ENCODE measurements around the gene FMC1. TPM values are rescaled to one million over a fixed set of nuclear protein-coding genes. Genes with fewer than 3 reads are reported as not detected.
"Not testable (repeated sequence)": the region's sequence is repeated elsewhere in the genome, so short reads cannot be mapped to it uniquely, and the experiment has no call there.

FMC1 gene
- total RNA-seq, 2 donors from 2014 or later, result 6.8 to 11.5 TPM

GRCh38 chr7:139333443-139333842 is 7.7 kb upstream of the FMC1 start:
- not testable (repeated sequence) for H3K27ac Mint-ChIP-seq; H3K36me3 Mint-ChIP-seq; ATAC-seq; DNase-seq (ENCODE audit: low spot score in 2 of 2); H3K9me3 Mint-ChIP-seq

GRCh38 chr7:139334399-139335150 is 6.6 kb upstream of the FMC1 start:
- ATAC-seq (no peak), DNase-seq (ENCODE audit: low spot score in 2 of 2) (no peak)
- Mint-ChIP-seq H3K9me3 (peaks cover 4 to 13% of the 10 kb centered on the region in 2 donors), H3K36me3 (peaks cover 7% of the 10 kb centered on the region in 2 donors), H3K27ac (no peak overlapping the region)

- ATAC-seq (no peak), DNase-seq (ENCODE audit: low spot score in 2 of 2) (no peak)
- Mint-ChIP-seq H3K9me3 (peaks cover 4 to 6% of the 10 kb centered on the region in 2 donors), H3K27ac (peak overlapping the region; percentile 7 to 100), H3K36me3 (peaks cover 22 to 34% of the 10 kb centered on the region in 2 donors)
Measured at GRCh38 chr7:139339025-139339424, 2.1 kb upstream of the FMC1 start.

- Mint-ChIP-seq H3K9me3 (peaks cover 4 to 6% of the 10 kb centered on the region in 2 donors), H3K36me3 (peaks cover 22 to 34% of the 10 kb centered on the region in 2 donors), H3K27ac (peak overlapping the region; percentile 100)
- no peak for DNase-seq (ENCODE audit: low spot score in 2 of 2)
- no peak for ATAC-seq
Measured at GRCh38 chr7:139339698-139340036, 1.5 kb upstream of the FMC1 start.

GRCh38 chr7:139340037-139340807 is 915 bp upstream of the FMC1 start:
- ATAC-seq (peak; percentile 83 to 87), DNase-seq (ENCODE audit: low spot score in 2 of 2) (peak; percentile 97 to 99)
- Mint-ChIP-seq H3K27ac (peak overlapping the region; percentile 100), H3K9me3 (peaks cover 4 to 6% of the 10 kb centered on the region in 2 donors), H3K36me3 (peaks cover 22 to 34% of the 10 kb centered on the region in 2 donors)

- H3K36me3 Mint-ChIP-seq, result peaks cover 22 to 34% of the 10 kb centered on the region in 2 donors
- ATAC-seq (no peak), DNase-seq (ENCODE audit: low spot score in 2 of 2) (no peak)
- peak overlapping the region; percentile 100 for H3K27ac Mint-ChIP-seq
- H3K9me3 Mint-ChIP-seq, result peaks cover 4 to 6% of the 10 kb centered on the region in 2 donors
Measured at GRCh38 chr7:139340808-139341057, 404 bp upstream of the FMC1 start.

GRCh38 chr7:139341776-139342226 is 664 bp downstream of the FMC1 start:
- DNase-seq (ENCODE audit: low spot score in 2 of 2) (no peak), ATAC-seq (no peak)
- Mint-ChIP-seq H3K9me3 (peaks cover 4 to 6% of the 10 kb centered on the region in 2 donors), H3K36me3 (peaks cover 22 to 34% of the 10 kb centered on the region in 2 donors), H3K27ac (peak overlapping the region; percentile 100)

GRCh38 chr7:139345042-139345441 is 3.9 kb downstream of the FMC1 start:
- ATAC-seq, result no peak
- Mint-ChIP-seq H3K36me3 (peaks cover 10 to 22% of the 10 kb centered on the region in 2 donors), H3K9me3 (no peaks in the 10 kb centered on the region), H3K27ac (no peak overlapping the region)
- DNase-seq (ENCODE audit: low spot score in 2 of 2), result no peak

- no peaks in the 10 kb centered on the region for H3K9me3 Mint-ChIP-seq
- ATAC-seq (no peak), DNase-seq (ENCODE audit: low spot score in 2 of 2) (no peak)
- peaks cover 0 to 7% of the 10 kb centered on the region in 2 donors for H3K36me3 Mint-ChIP-seq
- H3K27ac Mint-ChIP-seq, result no peak overlapping the region
Measured at GRCh38 chr7:139351027-139351426, 9.9 kb downstream of the FMC1 start.

GRCh38 chr7:139354729-139355128 is 13.6 kb downstream of the FMC1 start:
- H3K27ac Mint-ChIP-seq, result no peak overlapping the region
- DNase-seq (ENCODE audit: low spot score in 2 of 2), result no peak
- ATAC-seq, result no peak
- no peaks in the 10 kb centered on the region for H3K9me3 Mint-ChIP-seq
- H3K36me3 Mint-ChIP-seq, result peaks cover 11 to 18% of the 10 kb centered on the region in 2 donors

GRCh38 chr7:139355320-139355719 is 14.2 kb downstream of the FMC1 start:
- H3K27ac Mint-ChIP-seq, result no peak overlapping the region
- no peak for DNase-seq (ENCODE audit: low spot score in 2 of 2)
- peaks cover 12 to 18% of the 10 kb centered on the region in 2 donors for H3K36me3 Mint-ChIP-seq
- ATAC-seq, result no peak
- no peaks in the 10 kb centered on the region for H3K9me3 Mint-ChIP-seq

GRCh38 chr7:139357729-139358506 is 16.8 kb downstream of the FMC1 start:
- not testable (repeated sequence) for DNase-seq (ENCODE audit: low spot score in 2 of 2); ATAC-seq; H3K9me3 Mint-ChIP-seq
- peak overlapping the region; percentile 100 for H3K27ac Mint-ChIP-seq
- H3K36me3 Mint-ChIP-seq, result peaks cover 27 to 34% of the 10 kb centered on the region in 2 donors

GRCh38 chr7:139358541-139359365 is 17.6 kb downstream of the FMC1 start:
- ATAC-seq (peak in 1 of 2 donors; percentile 3), DNase-seq (ENCODE audit: low spot score in 2 of 2) (peak; percentile 35 to 63)
- Mint-ChIP-seq H3K36me3 (peaks cover 29 to 37% of the 10 kb centered on the region in 2 donors), H3K27ac (peak overlapping the region; percentile 100), H3K9me3 (no peaks in the 10 kb centered on the region)

GRCh38 chr7:139359366-139360209 is 18.5 kb downstream of the FMC1 start, which contains the start of gene LUC7L2:
Gene LUC7L2 (plus strand): TSS chr7:139359894. CDS start chr7:139360262, 368 bp downstream.
- DNase-seq (ENCODE audit: low spot score in 2 of 2), result peak; percentile 98 to 99
- Mint-ChIP-seq H3K9me3 (no peaks in the 10 kb centered on the region), H3K36me3 (peaks cover 29 to 37% of the 10 kb centered on the region in 2 donors), H3K27ac (peak within 1 kb of the TSS; percentile 100)
- peak; percentile 78 to 81 for ATAC-seq

- peak overlapping the region; percentile 100 for H3K27ac Mint-ChIP-seq
- ATAC-seq (peak; percentile 82), DNase-seq (ENCODE audit: low spot score in 2 of 2) (peak; percentile 97 to 98)
- H3K9me3 Mint-ChIP-seq, result no peaks in the 10 kb centered on the region
- peaks cover 33 to 40% of the 10 kb centered on the region in 2 donors for H3K36me3 Mint-ChIP-seq
Measured at GRCh38 chr7:139360210-139360947, 19.2 kb downstream of the FMC1 start.
